ENCODE data around the gene CCNY.

CCNY gene

DNA sequence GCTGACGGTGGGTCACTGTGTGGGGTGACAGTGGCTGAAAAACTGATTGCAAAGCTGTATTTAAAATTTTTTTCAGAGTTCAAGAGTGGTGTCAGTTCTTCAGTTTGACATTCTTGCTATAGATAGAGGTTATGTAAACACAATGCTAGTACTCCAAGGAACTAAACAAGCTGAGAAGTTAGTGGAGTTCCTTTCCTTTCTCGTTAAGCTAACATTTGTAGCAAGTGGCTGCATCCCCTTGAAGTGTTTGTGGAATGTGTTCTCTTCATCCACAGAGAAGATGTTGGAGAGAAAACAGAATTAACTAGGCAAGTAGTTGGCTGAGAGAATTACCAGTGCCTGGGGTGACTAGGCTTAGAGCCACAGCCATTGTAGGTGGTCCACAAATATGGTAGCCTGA, 15.8 kb downstream of the CCNY start:
- TF ChIP-seq, protein P1, sequence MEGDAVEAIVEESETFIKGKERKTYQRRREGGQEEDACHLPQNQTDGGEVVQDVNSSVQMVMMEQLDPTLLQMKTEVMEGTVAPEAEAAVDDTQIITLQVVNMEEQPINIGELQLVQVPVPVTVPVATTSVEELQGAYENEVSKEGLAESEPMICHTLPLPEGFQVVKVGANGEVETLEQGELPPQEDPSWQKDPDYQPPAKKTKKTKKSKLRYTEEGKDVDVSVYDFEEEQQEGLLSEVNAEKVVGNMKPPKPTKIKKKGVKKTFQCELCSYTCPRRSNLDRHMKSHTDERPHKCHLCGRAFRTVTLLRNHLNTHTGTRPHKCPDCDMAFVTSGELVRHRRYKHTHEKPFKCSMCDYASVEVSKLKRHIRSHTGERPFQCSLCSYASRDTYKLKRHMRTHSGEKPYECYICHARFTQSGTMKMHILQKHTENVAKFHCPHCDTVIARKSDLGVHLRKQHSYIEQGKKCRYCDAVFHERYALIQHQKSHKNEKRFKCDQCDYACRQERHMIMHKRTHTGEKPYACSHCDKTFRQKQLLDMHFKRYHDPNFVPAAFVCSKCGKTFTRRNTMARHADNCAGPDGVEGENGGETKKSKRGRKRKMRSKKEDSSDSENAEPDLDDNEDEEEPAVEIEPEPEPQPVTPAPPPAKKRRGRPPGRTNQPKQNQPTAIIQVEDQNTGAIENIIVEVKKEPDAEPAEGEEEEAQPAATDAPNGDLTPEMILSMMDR (IDR thresholded peaks at IDR 0.05): no peak

DNA sequence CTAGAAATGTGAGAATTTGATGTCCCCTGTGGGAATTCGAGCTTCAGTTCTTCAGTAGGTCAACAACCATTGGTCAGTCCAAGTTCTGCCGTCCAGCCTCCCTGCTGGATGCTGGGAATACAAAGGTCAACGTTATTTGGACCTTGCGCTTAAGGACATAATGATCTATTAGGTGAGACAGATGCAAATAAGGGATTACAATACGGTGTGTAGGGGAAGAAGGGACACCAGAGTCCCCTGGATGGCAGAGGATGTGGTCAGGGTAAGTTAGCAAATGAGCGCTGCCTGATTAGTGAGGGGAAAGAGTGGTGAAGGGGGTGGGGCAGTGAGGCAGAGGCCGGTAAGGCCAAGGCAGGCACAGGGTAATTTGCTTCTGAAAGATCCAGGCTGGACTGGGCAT, 16.2 kb downstream of the CCNY start:
- TF ChIP-seq, protein P1 (IDR thresholded peaks at IDR 0.05): no peak

DNA sequence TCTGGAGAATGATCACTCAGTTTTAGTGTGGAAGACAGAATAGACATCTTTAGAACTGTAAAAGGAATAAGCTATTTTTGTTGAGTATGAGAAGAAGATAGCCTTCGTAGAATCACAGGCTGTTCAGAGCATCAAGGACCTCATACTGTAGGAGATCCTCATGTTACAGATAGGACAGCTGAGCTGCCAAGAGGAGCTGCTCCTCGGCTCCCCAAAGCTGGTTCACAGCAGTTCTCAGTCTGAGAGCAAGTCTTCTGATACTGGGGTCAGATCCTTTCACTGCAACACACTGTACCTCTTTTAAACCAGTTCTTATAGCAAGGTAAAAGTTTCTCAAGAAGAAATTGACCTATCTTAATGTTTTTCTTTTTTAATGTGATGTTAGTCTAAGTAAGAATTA, 17.1 kb downstream of the CCNY start:
- TF ChIP-seq, protein P1 (IDR thresholded peaks at IDR 0.05): no peak

DNA sequence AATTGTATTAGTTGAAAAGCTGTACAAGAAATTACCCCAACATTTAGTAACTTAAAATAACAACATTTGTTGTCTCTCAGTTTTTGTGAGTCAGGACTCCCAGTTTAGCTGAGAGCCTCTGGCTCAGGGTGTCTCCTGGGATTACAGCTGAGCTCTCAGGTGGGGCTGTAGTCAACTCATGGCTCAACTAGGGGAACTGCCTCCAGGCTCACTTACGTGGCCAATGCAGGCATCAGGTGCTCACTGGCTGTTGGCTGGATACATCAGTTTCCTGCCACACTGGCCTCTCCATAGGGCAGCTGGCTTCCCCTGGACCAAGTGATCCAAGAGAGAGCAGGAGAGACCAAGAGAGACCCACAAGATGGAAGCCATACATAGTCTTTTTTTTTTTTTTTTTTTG, 17.5 kb downstream of the CCNY start:
- TF ChIP-seq, protein P1 (IDR thresholded peaks at IDR 0.05): no peak

DNA sequence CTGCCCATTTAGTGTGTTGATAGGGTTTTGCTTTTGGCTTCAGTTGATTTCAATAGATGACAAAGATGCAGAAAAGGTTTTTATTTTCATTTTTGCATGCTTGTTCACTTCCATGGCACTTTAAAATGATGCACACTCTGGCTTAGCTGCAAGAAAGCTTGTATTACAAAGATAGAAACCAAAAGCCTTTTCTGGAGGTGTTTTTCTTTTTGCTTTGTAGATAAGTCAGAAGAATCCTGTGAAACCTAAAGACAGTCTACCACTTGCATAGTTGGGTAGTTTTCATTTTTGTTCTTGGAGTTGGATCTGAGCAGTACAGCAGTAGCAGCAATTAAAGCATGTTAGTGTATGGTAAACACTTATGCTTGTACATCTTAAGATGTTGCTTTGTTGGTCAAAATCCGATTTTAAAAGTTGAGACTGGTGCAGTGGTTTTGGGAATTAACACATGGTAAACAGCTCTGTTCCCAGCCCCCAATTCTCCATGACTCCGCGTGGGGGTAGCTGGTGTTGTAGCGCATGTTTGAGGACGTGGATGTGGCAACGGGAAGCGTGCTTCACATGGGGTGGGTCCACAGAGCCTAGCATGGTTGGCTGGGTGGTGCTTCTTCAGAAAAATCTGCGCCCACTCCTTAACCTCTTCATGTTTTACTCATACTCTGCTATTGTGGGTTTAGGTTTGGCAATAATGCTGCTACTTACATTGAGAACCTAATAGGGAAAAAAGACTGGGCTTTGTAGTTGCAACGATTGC, 19.8 kb downstream of the CCNY start:
- TF ChIP-seq, protein P1 (IDR thresholded peaks at IDR 0.05): no peak

DNA sequence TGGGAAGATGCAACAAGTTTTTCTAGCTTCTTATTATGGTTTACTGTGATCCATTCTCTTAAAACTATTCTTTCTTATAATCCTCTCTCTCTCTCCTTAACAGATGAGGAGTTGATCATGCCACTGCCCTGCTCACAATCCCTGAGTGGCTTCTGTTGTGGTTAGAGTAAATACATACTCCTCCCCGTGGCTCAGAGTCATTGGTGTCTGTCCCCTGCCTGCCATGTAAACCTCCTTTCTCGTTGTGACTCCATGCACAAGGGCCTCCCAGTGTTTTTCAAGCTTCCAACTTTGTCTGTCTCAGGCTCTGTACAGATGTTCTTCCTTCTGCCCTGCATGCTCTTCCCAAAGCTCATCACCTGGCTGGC, 20.4 kb downstream of the CCNY start:
- TF ChIP-seq, protein P1 (IDR thresholded peaks at IDR 0.05): no peak

DNA sequence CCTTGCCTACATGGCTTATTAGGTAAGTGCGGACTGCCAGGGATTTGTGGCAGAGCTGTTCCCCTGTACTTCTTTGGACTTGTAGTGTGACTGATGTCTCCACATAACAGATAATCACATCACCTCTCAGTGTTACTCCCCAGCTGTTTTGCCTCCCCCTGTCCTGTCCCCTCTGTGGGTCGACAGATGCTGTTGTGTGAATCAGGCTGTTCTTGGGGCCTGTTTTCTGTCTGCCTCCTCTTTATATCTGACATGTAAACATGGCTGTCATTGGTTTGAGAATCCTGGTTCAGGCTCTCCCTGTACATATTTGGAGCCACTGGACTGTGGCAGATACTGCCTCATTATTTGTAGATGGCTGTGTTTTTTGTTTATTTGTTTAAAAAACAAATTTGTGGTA, 22.7 kb downstream of the CCNY start:
- TF ChIP-seq, protein P1 (IDR thresholded peaks at IDR 0.05): no peak

DNA sequence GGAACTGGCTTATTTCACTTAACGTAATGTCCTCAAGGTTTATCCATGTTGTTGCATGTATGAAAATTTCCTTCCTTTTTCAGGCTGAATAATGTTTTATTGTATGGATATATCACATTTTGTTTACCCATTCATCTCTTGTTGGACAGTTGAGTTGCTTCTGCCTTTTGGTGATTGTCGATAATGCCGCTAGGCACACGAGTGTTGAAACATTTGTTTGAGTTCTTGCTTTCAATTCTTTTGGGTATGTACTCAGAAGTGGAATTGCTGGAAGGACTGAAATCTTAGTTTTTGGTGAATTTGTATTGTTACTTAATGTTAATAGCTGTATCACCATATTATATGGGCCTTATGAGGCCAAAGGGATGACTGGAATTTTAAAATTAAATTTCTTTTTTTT, 23.6 kb downstream of the CCNY start:
- TF ChIP-seq, protein P1 (IDR thresholded peaks at IDR 0.05): no peak

All from LNCAP (cell line).